GM12875 (cell line): ENCODE results near the gene TMEM25.

Experiments used
- H3K4me3 ChIP-seq: one replicate; pipeline ENCODE4 v1.5.1; 2011; ENCODE audit warnings: low read depth, low read length, control low read depth
- TF ChIP-seq, protein P1 (sequence below): IDR thresholded peaks from 2 replicates; pipeline ENCODE4 v1.5.1; 2011; ENCODE audit warnings: low read depth, mild to moderate bottlenecking, control low read depth, inconsistent platforms, low read length, moderate library complexity, borderline replicate concordance; ENCODE audit not compliant: insufficient read depth

Gene TMEM25

DNA sequence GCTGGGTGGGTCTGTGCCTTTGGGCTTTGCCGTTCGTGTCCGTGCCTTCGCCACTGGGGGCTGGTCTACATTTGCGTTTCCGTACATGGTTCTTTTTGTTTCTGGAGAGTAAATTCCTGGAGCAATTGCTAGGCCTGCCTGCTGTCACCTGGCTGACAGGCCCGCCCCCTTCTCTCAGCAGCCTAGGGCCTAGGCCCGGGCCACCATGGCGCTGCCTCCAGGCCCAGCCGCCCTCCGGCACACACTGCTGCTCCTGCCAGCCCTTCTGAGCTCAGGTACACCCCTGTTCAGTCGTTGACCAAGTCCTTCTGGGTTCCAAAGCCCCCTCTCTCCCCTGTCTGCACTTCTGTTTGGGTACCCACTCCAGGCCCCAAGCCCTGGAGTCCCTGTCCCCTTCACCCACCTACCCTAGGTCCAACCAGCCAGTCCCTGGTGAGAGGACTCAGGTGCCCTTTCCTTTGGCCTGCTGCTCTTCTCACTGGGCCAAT lies 649 bp downstream of the TMEM25 start:
- H3K4me3 ChIP-seq, result peak overlapping the region; percentile 80
- TF ChIP-seq, protein P1, sequence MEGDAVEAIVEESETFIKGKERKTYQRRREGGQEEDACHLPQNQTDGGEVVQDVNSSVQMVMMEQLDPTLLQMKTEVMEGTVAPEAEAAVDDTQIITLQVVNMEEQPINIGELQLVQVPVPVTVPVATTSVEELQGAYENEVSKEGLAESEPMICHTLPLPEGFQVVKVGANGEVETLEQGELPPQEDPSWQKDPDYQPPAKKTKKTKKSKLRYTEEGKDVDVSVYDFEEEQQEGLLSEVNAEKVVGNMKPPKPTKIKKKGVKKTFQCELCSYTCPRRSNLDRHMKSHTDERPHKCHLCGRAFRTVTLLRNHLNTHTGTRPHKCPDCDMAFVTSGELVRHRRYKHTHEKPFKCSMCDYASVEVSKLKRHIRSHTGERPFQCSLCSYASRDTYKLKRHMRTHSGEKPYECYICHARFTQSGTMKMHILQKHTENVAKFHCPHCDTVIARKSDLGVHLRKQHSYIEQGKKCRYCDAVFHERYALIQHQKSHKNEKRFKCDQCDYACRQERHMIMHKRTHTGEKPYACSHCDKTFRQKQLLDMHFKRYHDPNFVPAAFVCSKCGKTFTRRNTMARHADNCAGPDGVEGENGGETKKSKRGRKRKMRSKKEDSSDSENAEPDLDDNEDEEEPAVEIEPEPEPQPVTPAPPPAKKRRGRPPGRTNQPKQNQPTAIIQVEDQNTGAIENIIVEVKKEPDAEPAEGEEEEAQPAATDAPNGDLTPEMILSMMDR, result no peak

DNA sequence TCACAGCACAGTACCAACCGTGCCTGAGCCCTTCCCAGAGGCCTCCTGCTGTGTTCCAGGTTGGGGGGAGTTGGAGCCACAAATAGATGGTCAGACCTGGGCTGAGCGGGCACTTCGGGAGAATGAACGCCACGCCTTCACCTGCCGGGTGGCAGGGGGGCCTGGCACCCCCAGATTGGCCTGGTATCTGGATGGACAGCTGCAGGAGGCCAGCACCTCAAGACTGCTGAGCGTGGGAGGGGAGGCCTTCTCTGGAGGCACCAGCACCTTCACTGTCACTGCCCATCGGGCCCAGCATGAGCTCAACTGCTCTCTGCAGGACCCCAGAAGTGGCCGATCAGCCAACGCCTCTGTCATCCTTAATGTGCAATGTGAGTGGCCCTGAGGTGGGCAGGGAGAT lies 1.1 kb downstream of the TMEM25 start:
- TF ChIP-seq, protein P1, result no peak
- H3K4me3 ChIP-seq, result no peak overlapping the region

DNA sequence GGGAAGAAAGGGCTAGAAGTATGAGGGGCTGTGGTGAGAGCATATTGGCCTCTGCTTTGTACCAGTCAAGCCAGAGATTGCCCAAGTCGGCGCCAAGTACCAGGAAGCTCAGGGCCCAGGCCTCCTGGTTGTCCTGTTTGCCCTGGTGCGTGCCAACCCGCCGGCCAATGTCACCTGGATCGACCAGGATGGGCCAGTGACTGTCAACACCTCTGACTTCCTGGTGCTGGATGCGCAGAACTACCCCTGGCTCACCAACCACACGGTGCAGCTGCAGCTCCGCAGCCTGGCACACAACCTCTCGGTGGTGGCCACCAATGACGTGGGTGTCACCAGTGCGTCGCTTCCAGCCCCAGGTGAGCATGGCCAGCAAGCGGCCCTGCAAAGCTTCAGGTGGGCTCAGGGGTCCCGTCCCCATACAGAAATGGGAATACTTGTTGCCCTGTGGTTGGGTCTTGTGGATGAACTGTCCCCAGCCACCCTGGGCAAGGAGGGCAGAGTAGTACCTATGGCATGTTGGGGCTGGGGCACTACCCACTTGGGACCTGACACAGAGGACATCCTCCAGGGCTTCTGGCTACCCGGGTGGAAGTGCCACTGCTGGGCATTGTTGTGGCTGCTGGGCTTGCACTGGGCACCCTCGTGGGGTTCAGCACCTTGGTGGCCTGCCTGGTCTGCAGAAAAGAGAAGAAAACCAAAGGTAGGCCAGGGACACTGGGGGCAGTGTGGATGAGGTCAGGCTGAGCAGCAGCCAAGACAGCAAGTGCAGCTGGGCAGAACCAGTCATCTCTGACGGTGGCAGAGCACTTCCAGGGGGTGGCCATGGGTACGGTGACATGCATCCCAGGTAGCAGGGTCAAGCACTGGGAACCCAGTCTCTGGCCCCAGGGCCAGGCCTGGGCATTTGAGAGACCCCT lies 2.1 kb downstream of the TMEM25 start:
- TF ChIP-seq, protein P1, result no peak
- no peak overlapping the region for H3K4me3 ChIP-seq

DNA sequence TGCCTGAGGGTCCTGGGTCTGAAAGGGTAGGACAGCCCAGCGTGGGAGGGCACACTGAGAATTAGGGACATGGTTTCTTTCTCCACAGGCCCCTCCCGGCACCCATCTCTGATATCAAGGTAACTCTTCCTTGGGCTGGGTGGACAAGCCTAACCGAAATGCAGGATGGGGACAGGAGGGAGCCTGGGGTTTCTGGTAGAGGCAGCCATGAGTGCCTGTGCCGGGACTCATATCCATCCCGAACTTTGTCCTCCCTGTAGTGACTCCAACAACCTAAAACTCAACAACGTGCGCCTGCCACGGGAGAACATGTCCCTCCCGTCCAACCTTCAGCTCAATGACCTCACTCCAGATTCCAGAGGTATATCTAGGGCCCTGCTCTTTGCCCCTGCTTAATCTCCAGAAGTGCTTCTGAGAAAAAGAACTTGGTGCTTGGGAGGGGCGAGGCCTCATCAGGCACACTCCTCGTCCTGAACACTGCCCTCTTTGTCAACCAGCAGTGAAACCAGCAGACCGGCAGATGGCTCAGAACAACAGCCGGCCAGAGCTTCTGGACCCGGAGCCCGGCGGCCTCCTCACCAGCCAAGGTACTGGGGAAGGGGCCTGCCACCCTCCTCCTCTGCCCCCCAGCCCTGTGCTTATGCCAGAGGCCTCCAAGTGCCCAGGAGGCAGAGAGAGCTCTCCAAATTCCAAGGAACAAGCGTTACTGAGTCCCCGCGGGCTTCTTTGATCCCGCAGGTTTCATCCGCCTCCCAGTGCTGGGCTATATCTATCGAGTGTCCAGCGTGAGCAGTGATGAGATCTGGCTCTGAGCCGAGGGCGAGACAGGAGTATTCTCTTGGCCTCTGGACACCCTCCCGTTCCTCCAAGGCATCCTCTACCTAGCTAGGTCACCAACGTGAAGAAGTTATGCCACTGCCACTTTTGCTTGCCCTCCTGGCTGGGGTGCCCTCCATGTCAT lies 3.1 kb downstream of the TMEM25 start:
- TF ChIP-seq, protein P1, result no peak

DNA sequence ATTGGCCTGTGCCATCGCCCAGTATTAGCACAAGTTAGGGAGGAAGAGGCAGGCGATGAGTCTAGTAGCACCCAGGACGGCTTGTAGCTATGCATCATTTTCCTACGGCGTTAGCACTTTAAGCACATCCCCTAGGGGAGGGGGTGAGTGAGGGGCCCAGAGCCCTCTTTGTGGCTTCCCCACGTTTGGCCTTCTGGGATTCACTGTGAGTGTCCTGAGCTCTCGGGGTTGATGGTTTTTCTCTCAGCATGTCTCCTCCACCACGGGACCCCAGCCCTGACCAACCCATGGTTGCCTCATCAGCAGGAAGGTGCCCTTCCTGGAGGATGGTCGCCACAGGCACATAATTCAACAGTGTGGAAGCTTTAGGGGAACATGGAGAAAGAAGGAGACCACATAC lies 4.3 kb downstream of the TMEM25 start:
- no peak overlapping the region for H3K4me3 ChIP-seq
- TF ChIP-seq, protein P1, result no peak

More for the DNA sequence above, 3.1 kb downstream of the TMEM25 start:
- no peak overlapping the region for H3K4me3 ChIP-seq

DNA sequence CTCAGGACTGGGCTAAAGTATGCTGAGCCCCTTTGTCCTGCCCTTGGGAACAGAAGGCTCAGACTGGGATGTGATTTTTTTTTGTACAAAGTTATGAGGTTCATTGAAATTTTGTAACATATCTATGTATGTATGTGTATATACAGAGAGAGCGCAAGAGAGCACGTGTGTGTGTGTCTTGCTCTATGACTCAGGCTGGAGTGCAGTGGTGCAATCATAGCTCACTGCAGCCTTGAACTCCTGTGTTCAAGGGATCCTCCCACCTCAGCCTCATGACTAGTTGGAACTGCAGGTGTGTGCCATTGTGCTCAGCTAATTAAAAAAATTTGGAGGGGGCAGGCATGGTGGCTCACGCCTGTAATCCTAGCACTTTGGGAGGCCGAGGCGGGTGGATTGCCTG lies 5.7 kb downstream of the TMEM25 start:
- TF ChIP-seq, protein P1, result no peak
- no peak overlapping the region for H3K4me3 ChIP-seq
